Dendritic cell treated with granulocyte-macrophage colony-stimulating factor and Interleukin-4, amounts not matched to agents 40 ng/mL and 50 ng/mL, for 4 days (primary cell): ENCODE measurements around the gene LPAR3.

ENCODE experiments used
- H3K27ac Mint-ChIP-seq: one replicate; pipeline ENCODE4 v1.8.0; 2022; ENCODE audit warnings: mild to moderate bottlenecking, mixed read lengths
- H3K27me3 Mint-ChIP-seq: one replicate; pipeline ENCODE4 v1.8.0; 2022; ENCODE audit warnings: mild to moderate bottlenecking, mixed read lengths
- H3K36me3 Mint-ChIP-seq: one replicate; pipeline ENCODE4 v1.8.0; 2022; ENCODE audit warnings: low read depth, mixed read lengths
- H3K4me1 Mint-ChIP-seq: one replicate; pipeline ENCODE4 v1.8.0; 2022; ENCODE audit warnings: low read depth, mixed read lengths
- H3K4me3 Mint-ChIP-seq: one replicate; pipeline ENCODE4 v1.8.0; 2022; ENCODE audit warnings: mild to moderate bottlenecking, moderate library complexity, mixed read lengths
- H3K9me3 Mint-ChIP-seq: one replicate; pipeline ENCODE4 v1.8.0; 2022; ENCODE audit warnings: mixed read lengths
- intact Hi-C: fragments of 100-400 bp; cut with micrococcal nuclease; formaldehyde crosslinking; loops from one replicate; pipeline ENCODE4 v1.15.0; 2022

LPAR3 gene

GRCh38 chr1:84809023-84809422 is 84.0 kb downstream of the LPAR3 start:
- Mint-ChIP-seq H3K27me3 (peaks cover 2% of the 10 kb centered on the region), H3K36me3 (no peaks in the 10 kb centered on the region), H3K4me3 (no peak overlapping the region), H3K4me1 (no peaks in the 10 kb centered on the region), H3K9me3 (no peaks in the 10 kb centered on the region), H3K27ac (no peak overlapping the region)
- intact Hi-C loops = no loop called here

GRCh38 chr1:84803604-84804003 is 89.4 kb downstream of the LPAR3 start:
- Mint-ChIP-seq H3K9me3 (no peaks in the 10 kb centered on the region), H3K4me1 (peaks cover 10% of the 10 kb centered on the region), H3K27me3 (no peaks in the 10 kb centered on the region), H3K27ac (no peak overlapping the region), H3K4me3 (no peak overlapping the region), H3K36me3 (no peaks in the 10 kb centered on the region)
- intact Hi-C loops = no loop called here

- Mint-ChIP-seq H3K27ac (no peak overlapping the region), H3K4me3 (no peak overlapping the region), H3K36me3 (no peaks in the 10 kb centered on the region), H3K27me3 (no peaks in the 10 kb centered on the region), H3K9me3 (no peaks in the 10 kb centered on the region), H3K4me1 (peaks cover 10% of the 10 kb centered on the region)
- intact Hi-C loops = no loop called here
Observed at GRCh38 chr1:84802567-84803232, 90.3 kb downstream of the LPAR3 start.

- intact Hi-C loops = no loop called here
- Mint-ChIP-seq H3K27me3 (peaks cover 3% of the 10 kb centered on the region), H3K36me3 (no peaks in the 10 kb centered on the region), H3K4me1 (peaks cover 16% of the 10 kb centered on the region), H3K9me3 (no peaks in the 10 kb centered on the region), H3K27ac (no peak overlapping the region), H3K4me3 (no peak overlapping the region)
Observed at GRCh38 chr1:84800090-84801073, 92.6 kb downstream of the LPAR3 start.

GRCh38 chr1:84797603-84798002 is 95.4 kb downstream of the LPAR3 start:
- Mint-ChIP-seq H3K4me3 (no peak overlapping the region), H3K4me1 (peaks cover 16% of the 10 kb centered on the region), H3K36me3 (no peaks in the 10 kb centered on the region), H3K27ac (no peak overlapping the region), H3K27me3 (peaks cover 3% of the 10 kb centered on the region), H3K9me3 (no peaks in the 10 kb centered on the region)
- intact Hi-C loops = no loop called here

GRCh38 chr1:84795966-84796600 is 96.9 kb downstream of the LPAR3 start:
- Mint-ChIP-seq H3K27ac (no peak overlapping the region), H3K4me1 (peaks cover 16% of the 10 kb centered on the region), H3K4me3 (no peak overlapping the region), H3K9me3 (no peaks in the 10 kb centered on the region), H3K27me3 (peaks cover 3% of the 10 kb centered on the region), H3K36me3 (no peaks in the 10 kb centered on the region)
- intact Hi-C loops = no loop called here

- intact Hi-C loops = no loop called here
- H3K27me3 Mint-ChIP-seq = peaks cover 3% of the 10 kb centered on the region
- H3K36me3 Mint-ChIP-seq = no peaks in the 10 kb centered on the region
- H3K9me3 Mint-ChIP-seq = no peaks in the 10 kb centered on the region
- H3K27ac Mint-ChIP-seq = no peak overlapping the region
- H3K4me1 Mint-ChIP-seq = peaks cover 8% of the 10 kb centered on the region
- no peak overlapping the region for H3K4me3 Mint-ChIP-seq
Observed at GRCh38 chr1:84795213-84795612, 97.8 kb downstream of the LPAR3 start.

- no peaks in the 10 kb centered on the region for H3K36me3 Mint-ChIP-seq
- intact Hi-C loops = no loop called here
- no peak overlapping the region for H3K27ac Mint-ChIP-seq
- no peak overlapping the region for H3K4me3 Mint-ChIP-seq
- peaks cover 3% of the 10 kb centered on the region for H3K27me3 Mint-ChIP-seq
- H3K4me1 Mint-ChIP-seq = peaks cover 6% of the 10 kb centered on the region
- H3K9me3 Mint-ChIP-seq = no peaks in the 10 kb centered on the region
Observed at GRCh38 chr1:84792421-84792820, 100.6 kb downstream of the LPAR3 start.

- no peak overlapping the region for H3K27ac Mint-ChIP-seq
- H3K36me3 Mint-ChIP-seq = no peaks in the 10 kb centered on the region
- no peaks in the 10 kb centered on the region for H3K27me3 Mint-ChIP-seq
- no peaks in the 10 kb centered on the region for H3K9me3 Mint-ChIP-seq
- no peak overlapping the region for H3K4me3 Mint-ChIP-seq
- intact Hi-C loops = no loop called here
- no peaks in the 10 kb centered on the region for H3K4me1 Mint-ChIP-seq
Observed at GRCh38 chr1:84789014-84789413, 104.0 kb downstream of the LPAR3 start.

GRCh38 chr1:84785271-84786036 is 107.6 kb downstream of the LPAR3 start:
- Mint-ChIP-seq H3K27me3 (no peaks in the 10 kb centered on the region), H3K4me1 (peaks cover 3% of the 10 kb centered on the region), H3K27ac (no peak overlapping the region), H3K9me3 (no peaks in the 10 kb centered on the region), H3K36me3 (no peaks in the 10 kb centered on the region), H3K4me3 (no peak overlapping the region)
- intact Hi-C loops = no loop called here

GRCh38 chr1:84782881-84783280 is 110.1 kb downstream of the LPAR3 start:
- no peak overlapping the region for H3K4me3 Mint-ChIP-seq
- H3K36me3 Mint-ChIP-seq = no peaks in the 10 kb centered on the region
- no peaks in the 10 kb centered on the region for H3K9me3 Mint-ChIP-seq
- H3K27me3 Mint-ChIP-seq = no peaks in the 10 kb centered on the region
- intact Hi-C loops = loop anchor here (5.0 kb wide), 1 partner anchor 149 kb away; no protein-coding TSS in a partner anchor
- H3K27ac Mint-ChIP-seq = no peak overlapping the region
- peaks cover 19% of the 10 kb centered on the region for H3K4me1 Mint-ChIP-seq

- Mint-ChIP-seq H3K4me1 (peaks cover 19% of the 10 kb centered on the region), H3K27me3 (no peaks in the 10 kb centered on the region), H3K4me3 (no peak overlapping the region), H3K9me3 (no peaks in the 10 kb centered on the region), H3K27ac (no peak overlapping the region), H3K36me3 (no peaks in the 10 kb centered on the region)
- intact Hi-C loops = loop anchor here (5.0 kb wide), 1 partner anchor 150 kb away; no protein-coding TSS in a partner anchor
Observed at GRCh38 chr1:84781946-84782771, 110.8 kb downstream of the LPAR3 start.
